Measurements from ENCODE around the gene TNRC6A.

- TF ChIP-seq CTCF (conservative IDR thresholded peaks at IDR 0.05) (no peak), EZH2 (IDR thresholded peaks at IDR 0.05; ENCODE audit: low read depth) (no peak)
Measured at GRCh38 chr16:24753437-24753836, 24.0 kb downstream of the TNRC6A start.
